ENCODE measurements around the gene PDSS2. TPM values are rescaled to one million over a fixed set of nuclear protein-coding genes. Genes with fewer than 3 reads are reported as not detected.
A peak's percentile ranks its signal among the peaks of the same experiment; 100 is the strongest.
"Not testable (repeated sequence)": the region's sequence is repeated elsewhere in the genome, so short reads cannot be mapped to it uniquely, and the experiment has no call there.

Gene PDSS2
- total RNA-seq, 1 donor: 12.5 TPM

GRCh38 chr6:107318100-107318736 lies 141.1 kb downstream of the PDSS2 start:
- TF ChIP-seq CTCF (IDR thresholded peaks at IDR 0.05; ENCODE audit: insufficient read depth, low read depth, low read length): peak; percentile 78
- no peak overlapping the region for H3K4me3 ChIP-seq (ENCODE audit: low read depth, low read length)
- DNase-seq (ENCODE audit: low read depth): peak; percentile 55

- DNase-seq (ENCODE audit: low read depth): no peak
Measured at GRCh38 chr6:107315114-107315513, 144.2 kb downstream of the PDSS2 start.

GRCh38 chr6:107314531-107314939 lies 144.8 kb downstream of the PDSS2 start:
- TF ChIP-seq CTCF (IDR thresholded peaks at IDR 0.05; ENCODE audit: insufficient read depth, low read depth, low read length): no peak
- H3K4me3 ChIP-seq (ENCODE audit: low read depth, low read length): no peak overlapping the region
- no peak for DNase-seq (ENCODE audit: low read depth)

More at GRCh38 chr6:107315114-107315513, 144.2 kb downstream of the PDSS2 start:
- no peak for TF ChIP-seq CTCF (IDR thresholded peaks at IDR 0.05; ENCODE audit: insufficient read depth, low read depth, low read length)
- H3K4me3 ChIP-seq (ENCODE audit: low read depth, low read length): no peak overlapping the region

- TF ChIP-seq CTCF (IDR thresholded peaks at IDR 0.05; ENCODE audit: insufficient read depth, low read depth, low read length): no peak
- DNase-seq (ENCODE audit: low read depth): no peak
- no peak overlapping the region for H3K4me3 ChIP-seq (ENCODE audit: low read depth, low read length)
Measured at GRCh38 chr6:107313776-107314175, 145.6 kb downstream of the PDSS2 start.

- no peak for DNase-seq (ENCODE audit: low read depth)
- no peak for TF ChIP-seq CTCF (IDR thresholded peaks at IDR 0.05; ENCODE audit: insufficient read depth, low read depth, low read length)
- H3K4me3 ChIP-seq (ENCODE audit: low read depth, low read length): no peak overlapping the region
Measured at GRCh38 chr6:107310362-107310761, 149.0 kb downstream of the PDSS2 start.

GRCh38 chr6:107308677-107309076 lies 150.7 kb downstream of the PDSS2 start:
- no peak overlapping the region for H3K4me3 ChIP-seq (ENCODE audit: low read depth, low read length)
- TF ChIP-seq CTCF (IDR thresholded peaks at IDR 0.05; ENCODE audit: insufficient read depth, low read depth, low read length): no peak
- no peak for DNase-seq (ENCODE audit: low read depth)

- DNase-seq (ENCODE audit: low read depth); H3K4me3 ChIP-seq (ENCODE audit: low read depth, low read length): not testable (repeated sequence)
Measured at GRCh38 chr6:107305994-107306393, 153.4 kb downstream of the PDSS2 start.
